ENCODE measurements around the gene THSD4.

Gene THSD4

GRCh38 chr15:71687902-71688508 lies 572.7 kb downstream of the THSD4 start:
- CTCF ChIA-PET: interaction anchor here (1.0 kb wide), 1 partner anchor 10 kb away, joined by 3 read pairs; no protein-coding TSS in a partner anchor
- POLR2A ChIA-PET: no interaction called here
- DNase-seq (ENCODE audit: extremely low spot score): no peak
- TF ChIP-seq, protein P1, sequence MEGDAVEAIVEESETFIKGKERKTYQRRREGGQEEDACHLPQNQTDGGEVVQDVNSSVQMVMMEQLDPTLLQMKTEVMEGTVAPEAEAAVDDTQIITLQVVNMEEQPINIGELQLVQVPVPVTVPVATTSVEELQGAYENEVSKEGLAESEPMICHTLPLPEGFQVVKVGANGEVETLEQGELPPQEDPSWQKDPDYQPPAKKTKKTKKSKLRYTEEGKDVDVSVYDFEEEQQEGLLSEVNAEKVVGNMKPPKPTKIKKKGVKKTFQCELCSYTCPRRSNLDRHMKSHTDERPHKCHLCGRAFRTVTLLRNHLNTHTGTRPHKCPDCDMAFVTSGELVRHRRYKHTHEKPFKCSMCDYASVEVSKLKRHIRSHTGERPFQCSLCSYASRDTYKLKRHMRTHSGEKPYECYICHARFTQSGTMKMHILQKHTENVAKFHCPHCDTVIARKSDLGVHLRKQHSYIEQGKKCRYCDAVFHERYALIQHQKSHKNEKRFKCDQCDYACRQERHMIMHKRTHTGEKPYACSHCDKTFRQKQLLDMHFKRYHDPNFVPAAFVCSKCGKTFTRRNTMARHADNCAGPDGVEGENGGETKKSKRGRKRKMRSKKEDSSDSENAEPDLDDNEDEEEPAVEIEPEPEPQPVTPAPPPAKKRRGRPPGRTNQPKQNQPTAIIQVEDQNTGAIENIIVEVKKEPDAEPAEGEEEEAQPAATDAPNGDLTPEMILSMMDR (IDR thresholded peaks at IDR 0.05; ENCODE audit: control extremely low read depth, extremely low read depth, low read depth, missing control alignments): no peak

GRCh38 chr15:71688509-71689094 lies 573.3 kb downstream of the THSD4 start:
- POLR2A ChIA-PET: no interaction called here
- CTCF ChIA-PET: interaction anchor here (1.0 kb wide), 1 partner anchor 11 kb away, joined by 3 read pairs; no protein-coding TSS in a partner anchor
- TF ChIP-seq, protein P1 (IDR thresholded peaks at IDR 0.05; ENCODE audit: control extremely low read depth, extremely low read depth, low read depth, missing control alignments): no peak
- no peak for DNase-seq (ENCODE audit: extremely low spot score)

DNA sequence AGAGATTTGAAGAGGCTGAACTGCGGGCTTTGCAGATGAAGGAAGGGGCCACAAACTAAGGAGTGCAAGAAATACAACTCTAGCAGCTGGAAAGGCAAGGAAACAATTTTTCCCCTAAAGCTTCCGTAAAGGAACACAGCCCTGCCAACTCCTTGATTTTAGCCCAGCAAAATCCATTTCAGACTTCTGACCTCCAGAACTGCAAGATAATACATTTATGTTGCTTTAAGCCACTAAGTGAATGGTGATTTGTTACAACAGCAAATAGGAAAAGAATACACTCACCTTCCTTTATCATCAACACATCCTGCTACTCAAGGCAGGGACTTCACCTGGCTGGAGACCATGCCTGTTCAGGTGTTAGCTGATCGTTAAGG lies 575.8 kb downstream of the THSD4 start:
- TF ChIP-seq, protein P1 (IDR thresholded peaks at IDR 0.05; ENCODE audit: control extremely low read depth, extremely low read depth, low read depth, missing control alignments): no peak
- no peak for DNase-seq (ENCODE audit: extremely low spot score)
- ChIA-PET CTCF (no interaction called here), POLR2A (no interaction called here)

- TF ChIP-seq, protein P1 (IDR thresholded peaks at IDR 0.05; ENCODE audit: control extremely low read depth, extremely low read depth, low read depth, missing control alignments): no peak
- POLR2A ChIA-PET: no interaction called here
- DNase-seq (ENCODE audit: extremely low spot score): no peak
- CTCF ChIA-PET: no interaction called here
Observed at GRCh38 chr15:71691458-71692417, 576.5 kb downstream of the THSD4 start.

GRCh38 chr15:71697236-71697635 lies 582.0 kb downstream of the THSD4 start:
- TF ChIP-seq, protein P1 (IDR thresholded peaks at IDR 0.05; ENCODE audit: control extremely low read depth, extremely low read depth, low read depth, missing control alignments): no peak
- ChIA-PET CTCF (interaction anchor here (0.8 kb wide), 1 partner anchor 46 kb away, joined by 3 read pairs; no protein-coding TSS in a partner anchor), POLR2A (no interaction called here)
- no peak for DNase-seq (ENCODE audit: extremely low spot score)

- POLR2A ChIA-PET: no interaction called here
- CTCF ChIA-PET: interaction anchor here (1.0 kb wide), 1 partner anchor 46 kb away, joined by 3 read pairs; no protein-coding TSS in a partner anchor
- DNase-seq (ENCODE audit: extremely low spot score): no peak
- TF ChIP-seq, protein P1 (IDR thresholded peaks at IDR 0.05; ENCODE audit: control extremely low read depth, extremely low read depth, low read depth, missing control alignments): no peak
Observed at GRCh38 chr15:71698030-71698429, 582.8 kb downstream of the THSD4 start.

Data from GM10248 (cell line).